ENCODE measurements around the gene GHRHR.

Gene GHRHR

GRCh38 chr7:30916767-30917166, 47.0 kb upstream of the GHRHR start:
- no peak for DNase-seq (ENCODE audit: low read depth)
- TF ChIP-seq, protein P1, sequence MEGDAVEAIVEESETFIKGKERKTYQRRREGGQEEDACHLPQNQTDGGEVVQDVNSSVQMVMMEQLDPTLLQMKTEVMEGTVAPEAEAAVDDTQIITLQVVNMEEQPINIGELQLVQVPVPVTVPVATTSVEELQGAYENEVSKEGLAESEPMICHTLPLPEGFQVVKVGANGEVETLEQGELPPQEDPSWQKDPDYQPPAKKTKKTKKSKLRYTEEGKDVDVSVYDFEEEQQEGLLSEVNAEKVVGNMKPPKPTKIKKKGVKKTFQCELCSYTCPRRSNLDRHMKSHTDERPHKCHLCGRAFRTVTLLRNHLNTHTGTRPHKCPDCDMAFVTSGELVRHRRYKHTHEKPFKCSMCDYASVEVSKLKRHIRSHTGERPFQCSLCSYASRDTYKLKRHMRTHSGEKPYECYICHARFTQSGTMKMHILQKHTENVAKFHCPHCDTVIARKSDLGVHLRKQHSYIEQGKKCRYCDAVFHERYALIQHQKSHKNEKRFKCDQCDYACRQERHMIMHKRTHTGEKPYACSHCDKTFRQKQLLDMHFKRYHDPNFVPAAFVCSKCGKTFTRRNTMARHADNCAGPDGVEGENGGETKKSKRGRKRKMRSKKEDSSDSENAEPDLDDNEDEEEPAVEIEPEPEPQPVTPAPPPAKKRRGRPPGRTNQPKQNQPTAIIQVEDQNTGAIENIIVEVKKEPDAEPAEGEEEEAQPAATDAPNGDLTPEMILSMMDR (IDR thresholded peaks at IDR 0.05; ENCODE audit: low read depth, low read length): no peak
- TF ChIP-seq, protein P2, sequence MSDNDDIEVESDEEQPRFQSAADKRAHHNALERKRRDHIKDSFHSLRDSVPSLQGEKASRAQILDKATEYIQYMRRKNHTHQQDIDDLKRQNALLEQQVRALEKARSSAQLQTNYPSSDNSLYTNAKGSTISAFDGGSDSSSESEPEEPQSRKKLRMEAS (IDR thresholded peaks at IDR 0.05; ENCODE audit: low read depth, low read length): no peak
- no peak for TF ChIP-seq MYC (IDR thresholded peaks at IDR 0.05; ENCODE audit: low read depth, low read length)
- TF ChIP-seq POLR2A (IDR thresholded peaks at IDR 0.05; ENCODE audit: extremely low read depth, insufficient read length): no peak
- no peak overlapping the region for H3K4me3 ChIP-seq (ENCODE audit: low read depth, low read length)

DNA sequence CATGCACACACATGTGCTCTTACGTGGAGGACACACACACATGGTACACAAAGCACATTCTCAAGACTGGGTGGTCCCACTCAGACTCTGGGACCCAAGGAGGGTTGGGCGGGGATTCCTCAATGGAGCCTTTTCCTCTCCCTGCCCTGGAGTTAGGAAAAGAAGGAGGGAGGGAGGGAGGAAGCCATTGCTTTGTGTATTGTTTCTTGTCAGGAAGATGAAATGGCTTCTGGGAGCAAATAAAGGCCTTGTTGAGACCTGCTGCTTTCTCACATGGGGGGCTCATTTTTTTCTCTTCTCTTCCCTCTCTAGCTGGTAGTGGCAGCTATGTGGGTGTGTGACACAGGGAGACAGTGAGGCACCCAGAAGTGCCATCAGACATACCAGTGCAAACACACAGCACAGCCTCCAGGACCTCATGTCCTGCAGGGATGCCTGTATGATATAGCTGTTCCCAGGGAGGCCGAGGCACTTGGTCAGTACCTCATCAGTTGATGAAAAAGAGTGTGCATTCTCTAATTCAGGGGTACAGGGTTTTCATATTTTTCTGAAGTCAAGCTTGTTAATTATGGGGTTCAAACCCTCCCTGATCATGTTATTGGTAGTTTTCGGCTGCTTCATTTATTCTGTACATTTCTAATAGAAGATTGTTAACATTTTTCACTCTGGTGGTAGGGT, 46.4 kb upstream of the GHRHR start:
- no peak for DNase-seq (ENCODE audit: low read depth)
- no peak for TF ChIP-seq MYC (IDR thresholded peaks at IDR 0.05; ENCODE audit: low read depth, low read length)
- TF ChIP-seq, protein P2 (IDR thresholded peaks at IDR 0.05; ENCODE audit: low read depth, low read length): peak; percentile 15; the same call in 1 of the 2 replicates
- H3K4me3 ChIP-seq (ENCODE audit: low read depth, low read length): no peak overlapping the region

DNA sequence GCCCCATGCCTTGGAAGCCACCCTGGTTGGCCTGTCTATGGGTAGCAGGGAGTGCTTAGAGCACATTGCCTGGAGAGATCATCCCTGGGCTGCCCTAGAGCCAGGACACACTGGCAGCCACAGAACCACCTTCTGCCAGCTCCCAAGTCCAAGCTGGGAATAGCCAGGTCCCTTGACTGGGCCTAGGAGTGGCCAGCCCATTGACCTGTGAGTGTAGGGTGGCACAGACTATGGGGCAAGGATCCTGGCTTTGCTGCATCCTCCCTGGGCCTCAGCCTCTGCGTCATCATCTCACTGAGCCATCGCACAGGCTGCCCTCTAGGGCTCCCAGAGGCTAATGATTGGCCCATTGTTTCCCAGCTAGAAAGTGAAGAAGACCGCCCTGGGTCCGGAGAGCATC, 45.1 kb upstream of the GHRHR start:
- no peak for DNase-seq (ENCODE audit: low read depth)
- TF ChIP-seq MYC (IDR thresholded peaks at IDR 0.05; ENCODE audit: low read depth, low read length): no peak
- TF ChIP-seq, protein P1 (IDR thresholded peaks at IDR 0.05; ENCODE audit: low read depth, low read length): no peak
- TF ChIP-seq, protein P2 (IDR thresholded peaks at IDR 0.05; ENCODE audit: low read depth, low read length): no peak
- no peak for TF ChIP-seq POLR2A (IDR thresholded peaks at IDR 0.05; ENCODE audit: extremely low read depth, insufficient read length)

DNA sequence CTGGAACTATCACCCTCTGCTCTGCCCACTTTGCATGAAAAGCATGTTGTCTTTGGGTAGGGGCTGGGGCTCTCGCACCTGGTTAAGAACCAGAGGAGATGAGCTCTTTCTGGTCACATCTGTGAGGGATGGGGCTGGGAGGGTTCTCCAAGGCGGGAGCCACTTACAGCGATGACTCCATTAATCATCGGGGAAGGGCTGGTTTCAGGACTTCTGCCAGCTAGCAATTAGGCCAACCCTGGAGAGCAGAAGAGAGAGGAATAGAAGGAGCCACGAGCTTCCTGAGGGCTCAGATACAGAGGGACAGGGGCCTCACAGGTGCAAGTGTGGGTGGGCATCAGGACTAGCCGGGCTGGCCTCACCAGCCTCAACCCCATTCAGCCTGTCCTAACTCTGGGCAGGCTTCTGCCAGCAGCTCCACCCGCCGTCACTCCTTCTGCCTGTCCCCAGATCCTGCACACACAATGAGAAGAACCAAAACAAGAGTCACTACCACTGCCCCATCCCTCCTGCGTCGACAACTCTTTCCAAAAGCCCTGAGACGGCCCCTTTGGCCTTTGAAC, 43.7 kb upstream of the GHRHR start:
- H3K4me3 ChIP-seq (ENCODE audit: low read depth, low read length): no peak overlapping the region
- no peak for DNase-seq (ENCODE audit: low read depth)
- TF ChIP-seq MYC (IDR thresholded peaks at IDR 0.05; ENCODE audit: low read depth, low read length) (no peak), POLR2A (IDR thresholded peaks at IDR 0.05; ENCODE audit: extremely low read depth, insufficient read length) (no peak)
- TF ChIP-seq, protein P2 (IDR thresholded peaks at IDR 0.05; ENCODE audit: low read depth, low read length): no peak
- TF ChIP-seq, protein P1 (IDR thresholded peaks at IDR 0.05; ENCODE audit: low read depth, low read length): no peak

More for the DNA sequence above, 45.1 kb upstream of the GHRHR start:
- H3K4me3 ChIP-seq (ENCODE audit: low read depth, low read length): no peak overlapping the region

DNA sequence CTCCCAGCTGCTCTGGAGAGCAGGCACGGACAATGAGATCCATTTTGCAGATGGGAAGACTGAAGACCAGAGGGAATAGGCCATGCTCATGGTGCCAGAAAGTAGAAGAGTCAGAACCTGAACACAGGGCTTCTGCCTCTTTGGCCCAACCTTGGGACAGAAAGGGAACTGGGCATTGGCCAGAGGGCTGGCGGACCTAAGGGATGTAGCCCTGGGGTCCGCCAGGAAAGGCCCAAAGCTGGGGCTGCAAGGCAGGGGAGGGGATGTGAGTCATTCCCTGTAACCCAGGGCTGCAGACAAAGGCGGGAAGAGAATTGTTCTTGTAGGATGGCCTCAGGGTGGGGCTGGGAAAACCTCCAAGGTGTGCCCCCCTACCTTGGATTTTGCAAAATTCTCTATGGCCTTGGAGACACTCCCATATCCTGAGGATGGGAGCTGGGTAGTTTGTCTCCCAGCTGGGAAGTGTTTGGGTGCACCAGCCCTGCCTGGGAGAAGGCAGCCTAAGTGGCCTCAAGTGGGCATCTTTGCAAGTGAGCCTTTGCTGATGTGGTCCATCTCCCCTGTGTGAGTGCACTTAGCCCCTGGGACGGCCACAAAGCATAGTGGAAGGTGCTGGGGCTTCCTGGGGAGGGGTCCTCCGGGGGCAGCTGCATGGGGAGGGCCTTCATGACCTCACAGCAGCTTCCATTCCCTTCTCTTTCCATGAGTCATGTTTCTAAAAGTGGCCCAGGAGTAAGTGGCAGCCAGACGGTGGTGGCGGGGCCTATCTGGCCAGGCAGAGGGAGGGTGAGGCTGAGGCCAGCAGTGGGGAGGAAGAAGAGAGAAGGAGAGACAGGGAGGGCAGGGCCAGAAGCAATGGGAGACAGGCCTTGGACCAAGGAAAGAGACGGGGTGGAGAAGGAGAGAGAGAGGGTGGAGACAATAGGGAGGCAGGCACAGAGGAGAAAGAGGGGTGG, 42.9 kb upstream of the GHRHR start:
- TF ChIP-seq, protein P2 (IDR thresholded peaks at IDR 0.05; ENCODE audit: low read depth, low read length): no peak
- TF ChIP-seq MYC (IDR thresholded peaks at IDR 0.05; ENCODE audit: low read depth, low read length) (no peak), POLR2A (IDR thresholded peaks at IDR 0.05; ENCODE audit: extremely low read depth, insufficient read length) (no peak)
- TF ChIP-seq, protein P1 (IDR thresholded peaks at IDR 0.05; ENCODE audit: low read depth, low read length): no peak
- H3K4me3 ChIP-seq (ENCODE audit: low read depth, low read length): no peak overlapping the region
- no peak for DNase-seq (ENCODE audit: low read depth)

Data from NB4 (cell line).